K562 (cell line): ENCODE results near the gene ATP1A2. TPM values are rescaled to one million over a fixed set of nuclear protein-coding genes. Genes with fewer than 3 reads are reported as not detected.

Experiments used
- polyA plus RNA-seq, 8 experiments: library from polyadenylated mRNA; depleted of rRNA in 4 of 8; stranded (reverse) in 5 of 8; unstranded in 3 of 8; fragments of >200 nt; fragmentation: Nextera tagmentation in 2 of 8; fragmentation: Illumina TruSeq in 1 of 8; extraction: Ambion mirVana in 2 of 8; extraction: Trizol in 1 of 8; gene quantifications; 2 replicates each; pipeline versions ENCODE4 v1.2.1 to v1.2.3, GENCODE V29; 2011 to 2014; ENCODE audit warnings: inconsistent platforms in 1 of 8, missing spikeins in 1 of 8
- total RNA-seq, 7 experiments: library from RNA; depleted of rRNA in 6 of 7; stranded (reverse); fragments of >200 nt in 6 of 7; fragmentation: Illumina TruSeq in 2 of 7; extraction: Trizol in 2 of 7; gene quantifications; 2 replicates each; pipeline versions ENCODE4 v1.2.1 to v1.2.3, GENCODE V29; 2011 to 2021; ENCODE audit warnings: low replicate concordance in 1 of 7

ATP1A2 gene
- total and polyA plus RNA-seq, 9 of the 15 experiments (the other 6 are each of a cell fraction or from before 2014, with no cell fraction given) = 0.04 to 0.11 (median 0.09) TPM; not detected in 6

Other genes with a start within 250 kb of the ATP1A2 start
Only the 7 nearest of the 15 such genes appear.
- 2.6 and 3.8 TPM in 2 replicates for gene PIGM, start 83.8 kb upstream of the ATP1A2 start, total RNA-seq (2014; rRNA removed)
- 5.0 and 5.1 TPM in 2 replicates for gene PIGM, start 83.8 kb upstream of the ATP1A2 start, total RNA-seq (2014; rRNA removed; fragmentation: Illumina TruSeq; extraction: Trizol)
- 4.2 and 4.7 TPM in 2 replicates for gene PIGM, start 83.8 kb upstream of the ATP1A2 start, total RNA-seq (2015; rRNA removed; fragmentation: Illumina TruSeq; extraction: Trizol)
- gene PIGM, start 83.8 kb upstream of the ATP1A2 start, total RNA-seq (2021) = 4.0 and 4.3 TPM in 2 replicates
- 4.7 and 5.1 TPM in 2 replicates for gene PIGM, start 83.8 kb upstream of the ATP1A2 start, polyA plus RNA-seq (2011; rRNA removed)
- 5.4 and 6.7 TPM in 2 replicates for gene PIGM, start 83.8 kb upstream of the ATP1A2 start, polyA plus RNA-seq (2014; fragmentation: Illumina TruSeq; extraction: Trizol)
- 1 to 10 TPM; 3.0 to 3.4 TPM for gene PIGM, start 83.8 kb upstream of the ATP1A2 start, polyA plus RNA-seq (2014; fragmentation: Nextera tagmentation; extraction: Ambion mirVana)
- gene PIGM, start 83.8 kb upstream of the ATP1A2 start, polyA plus RNA-seq (2014; rRNA removed) = 4.0 and 4.8 TPM in 2 replicates
- not detected in 2 replicates for gene KCNJ10, start 45.6 kb upstream of the ATP1A2 start, total RNA-seq (2014; rRNA removed)
- not detected in 2 replicates for gene KCNJ10, start 45.6 kb upstream of the ATP1A2 start, total RNA-seq (2014; rRNA removed; fragmentation: Illumina TruSeq; extraction: Trizol)
- not detected in 2 replicates for gene KCNJ10, start 45.6 kb upstream of the ATP1A2 start, total RNA-seq (2015; rRNA removed; fragmentation: Illumina TruSeq; extraction: Trizol)
- not detected in 2 replicates for gene KCNJ10, start 45.6 kb upstream of the ATP1A2 start, total RNA-seq (2021)
- gene KCNJ10, start 45.6 kb upstream of the ATP1A2 start, polyA plus RNA-seq (2011; rRNA removed) = not detected in 2 replicates
- gene KCNJ10, start 45.6 kb upstream of the ATP1A2 start, polyA plus RNA-seq (2014; fragmentation: Illumina TruSeq; extraction: Trizol) = not detected in 2 replicates
- gene KCNJ10, start 45.6 kb upstream of the ATP1A2 start, polyA plus RNA-seq (2014; fragmentation: Nextera tagmentation; extraction: Ambion mirVana) = under 1 TPM; 0.06 to 0.11 TPM
- gene KCNJ10, start 45.6 kb upstream of the ATP1A2 start, polyA plus RNA-seq (2014; rRNA removed) = not detected in 2 replicates
- gene KCNJ9, start 34.2 kb upstream of the ATP1A2 start, total RNA-seq (2014; rRNA removed) = not detected in 2 replicates
- not detected in 2 replicates for gene KCNJ9, start 34.2 kb upstream of the ATP1A2 start, total RNA-seq (2014; rRNA removed; fragmentation: Illumina TruSeq; extraction: Trizol)
- gene KCNJ9, start 34.2 kb upstream of the ATP1A2 start, total RNA-seq (2015; rRNA removed; fragmentation: Illumina TruSeq; extraction: Trizol) = not detected in 2 replicates
- gene KCNJ9, start 34.2 kb upstream of the ATP1A2 start, total RNA-seq (2021) = not detected in 2 replicates
- gene KCNJ9, start 34.2 kb upstream of the ATP1A2 start, polyA plus RNA-seq (2011; rRNA removed) = not detected in 2 replicates
- not detected in 2 replicates for gene KCNJ9, start 34.2 kb upstream of the ATP1A2 start, polyA plus RNA-seq (2014; fragmentation: Illumina TruSeq; extraction: Trizol)
- not detected for gene KCNJ9, start 34.2 kb upstream of the ATP1A2 start, polyA plus RNA-seq (2014; fragmentation: Nextera tagmentation; extraction: Ambion mirVana)
- gene KCNJ9, start 34.2 kb upstream of the ATP1A2 start, polyA plus RNA-seq (2014; rRNA removed) = not detected in 2 replicates
- 7.3 and 8.6 TPM in 2 replicates for gene IGSF8, start 17.1 kb upstream of the ATP1A2 start, total RNA-seq (2014; rRNA removed)
- gene IGSF8, start 17.1 kb upstream of the ATP1A2 start, total RNA-seq (2014; rRNA removed; fragmentation: Illumina TruSeq; extraction: Trizol) = 0.93 and 1.4 TPM in 2 replicates
- gene IGSF8, start 17.1 kb upstream of the ATP1A2 start, total RNA-seq (2015; rRNA removed; fragmentation: Illumina TruSeq; extraction: Trizol) = 3.2 and 3.9 TPM in 2 replicates
- gene IGSF8, start 17.1 kb upstream of the ATP1A2 start, total RNA-seq (2021) = 11.7 and 12.5 TPM in 2 replicates
- 3.9 and 10.0 TPM in 2 replicates for gene IGSF8, start 17.1 kb upstream of the ATP1A2 start, polyA plus RNA-seq (2011; rRNA removed)
- 3.1 and 5.9 TPM in 2 replicates for gene IGSF8, start 17.1 kb upstream of the ATP1A2 start, polyA plus RNA-seq (2014; fragmentation: Illumina TruSeq; extraction: Trizol)
- under 1 TPM; 0.32 to 0.35 TPM for gene IGSF8, start 17.1 kb upstream of the ATP1A2 start, polyA plus RNA-seq (2014; fragmentation: Nextera tagmentation; extraction: Ambion mirVana)
- 7.1 and 7.6 TPM in 2 replicates for gene IGSF8, start 17.1 kb upstream of the ATP1A2 start, polyA plus RNA-seq (2014; rRNA removed)
- gene ATP1A4, start 35.8 kb downstream of the ATP1A2 start, total RNA-seq (2014; rRNA removed) = not detected in 2 replicates
- gene ATP1A4, start 35.8 kb downstream of the ATP1A2 start, total RNA-seq (2014; rRNA removed; fragmentation: Illumina TruSeq; extraction: Trizol) = not detected in 2 replicates
- gene ATP1A4, start 35.8 kb downstream of the ATP1A2 start, total RNA-seq (2015; rRNA removed; fragmentation: Illumina TruSeq; extraction: Trizol) = not detected in 2 replicates
- not detected in 2 replicates for gene ATP1A4, start 35.8 kb downstream of the ATP1A2 start, total RNA-seq (2021)
- not detected in 2 replicates for gene ATP1A4, start 35.8 kb downstream of the ATP1A2 start, polyA plus RNA-seq (2011; rRNA removed)
- gene ATP1A4, start 35.8 kb downstream of the ATP1A2 start, polyA plus RNA-seq (2014; fragmentation: Illumina TruSeq; extraction: Trizol) = not detected in 2 replicates
- under 1 TPM in 1 of 2 experiments, not detected in 1; 0.07 TPM for gene ATP1A4, start 35.8 kb downstream of the ATP1A2 start, polyA plus RNA-seq (2014; fragmentation: Nextera tagmentation; extraction: Ambion mirVana)
- gene ATP1A4, start 35.8 kb downstream of the ATP1A2 start, polyA plus RNA-seq (2014; rRNA removed) = not detected in 2 replicates
- not detected in 2 replicates for gene CASQ1, start 74.8 kb downstream of the ATP1A2 start, total RNA-seq (2014; rRNA removed)
- not detected in 2 replicates for gene CASQ1, start 74.8 kb downstream of the ATP1A2 start, total RNA-seq (2014; rRNA removed; fragmentation: Illumina TruSeq; extraction: Trizol)
- not detected in 2 replicates for gene CASQ1, start 74.8 kb downstream of the ATP1A2 start, total RNA-seq (2015; rRNA removed; fragmentation: Illumina TruSeq; extraction: Trizol)
- not detected in 2 replicates for gene CASQ1, start 74.8 kb downstream of the ATP1A2 start, total RNA-seq (2021)
- not detected in 2 replicates for gene CASQ1, start 74.8 kb downstream of the ATP1A2 start, polyA plus RNA-seq (2011; rRNA removed)
- gene CASQ1, start 74.8 kb downstream of the ATP1A2 start, polyA plus RNA-seq (2014; fragmentation: Illumina TruSeq; extraction: Trizol) = not detected in 2 replicates
- not detected for gene CASQ1, start 74.8 kb downstream of the ATP1A2 start, polyA plus RNA-seq (2014; fragmentation: Nextera tagmentation; extraction: Ambion mirVana)
- gene CASQ1, start 74.8 kb downstream of the ATP1A2 start, polyA plus RNA-seq (2014; rRNA removed) = not detected in 2 replicates
- gene PEA15, start 89.6 kb downstream of the ATP1A2 start, total RNA-seq (2014; rRNA removed) = 23.4 and 32.7 TPM in 2 replicates
- 43.0 and 43.5 TPM in 2 replicates for gene PEA15, start 89.6 kb downstream of the ATP1A2 start, total RNA-seq (2014; rRNA removed; fragmentation: Illumina TruSeq; extraction: Trizol)
- gene PEA15, start 89.6 kb downstream of the ATP1A2 start, total RNA-seq (2015; rRNA removed; fragmentation: Illumina TruSeq; extraction: Trizol) = 34.4 and 34.8 TPM in 2 replicates
- 32.3 and 35.4 TPM in 2 replicates for gene PEA15, start 89.6 kb downstream of the ATP1A2 start, total RNA-seq (2021)
- 78.7 and 139 TPM in 2 replicates for gene PEA15, start 89.6 kb downstream of the ATP1A2 start, polyA plus RNA-seq (2011; rRNA removed)
- 155 and 175 TPM in 2 replicates for gene PEA15, start 89.6 kb downstream of the ATP1A2 start, polyA plus RNA-seq (2014; fragmentation: Illumina TruSeq; extraction: Trizol)
- 10 to 100 TPM in 1 of 2 experiments, 1 to 10 TPM in 1; 8.2 to 11.9 TPM for gene PEA15, start 89.6 kb downstream of the ATP1A2 start, polyA plus RNA-seq (2014; fragmentation: Nextera tagmentation; extraction: Ambion mirVana)
- gene PEA15, start 89.6 kb downstream of the ATP1A2 start, polyA plus RNA-seq (2014; rRNA removed) = 54.3 and 58.5 TPM in 2 replicates